ENCODE results near the gene CDH18. TPM values are rescaled to one million over a fixed set of nuclear protein-coding genes. Genes with fewer than 3 reads are reported as not detected.

CDH18 gene
- polyA plus RNA-seq (ENCODE audit: insufficient read depth in 1 of 5, insufficient read length in 5 of 5, low replicate concordance in 1 of 5) = 1 to 10 TPM in 4 of 5 donors, under 1 TPM in 1; 0.81 to 1.6 (median 1.0) TPM
- long read RNA-seq, donor 1 = 0 reads
- long read RNA-seq, donor 2 = 0 reads
- long read RNA-seq, donor 3 = 0 reads
- long read RNA-seq, donor 4 = 0 reads
- long read RNA-seq, donor 5 = 0 reads
- long read RNA-seq, donor 6 = 0 reads
- long read RNA-seq, donor 7 = 0 reads
- long read RNA-seq, donor 8 = 0 reads

GRCh38 chr5:19987612-19988361, at the start of gene CDH18:
TSS of gene CDH18 (minus strand) at chr5:19988200. CDS start at chr5:19838986, 149,214 bp downstream.
- peak; percentile 27 to 32 for DNase-seq

GRCh38 chr5:20034717-20035116, 46.7 kb upstream of the CDH18 start:
- no peak for DNase-seq

- no peak for DNase-seq
Observed at GRCh38 chr5:20033881-20034280, 45.9 kb upstream of the CDH18 start.

GRCh38 chr5:20032896-20033295, 44.9 kb upstream of the CDH18 start:
- DNase-seq = no peak

- no peak for DNase-seq
Observed at GRCh38 chr5:20030125-20030524, 42.1 kb upstream of the CDH18 start.

- no peak for DNase-seq
Observed at GRCh38 chr5:20029266-20029665, 41.3 kb upstream of the CDH18 start.

GRCh38 chr5:20028506-20028905, 40.5 kb upstream of the CDH18 start:
- no peak for DNase-seq

- no peak for DNase-seq
Observed at GRCh38 chr5:20023686-20024180, 35.7 kb upstream of the CDH18 start.

- no peak for DNase-seq
Observed at GRCh38 chr5:20020247-20020646, 32.2 kb upstream of the CDH18 start.

- no peak for DNase-seq
Observed at GRCh38 chr5:20017021-20017420, 29.0 kb upstream of the CDH18 start.

GRCh38 chr5:20000416-20000815, 12.4 kb upstream of the CDH18 start:
- DNase-seq = no peak

GRCh38 chr5:19988457-19988856, 457 bp upstream of the CDH18 start:
- no peak for DNase-seq

GRCh38 chr5:19986806-19987205, 1.2 kb downstream of the CDH18 start:
- DNase-seq = no peak

- no peak for DNase-seq
Observed at GRCh38 chr5:19986031-19986619, 1.9 kb downstream of the CDH18 start.

- DNase-seq = no peak
Observed at GRCh38 chr5:19978476-19978875, 9.5 kb downstream of the CDH18 start.

GRCh38 chr5:19977099-19977498, 10.9 kb downstream of the CDH18 start:
- DNase-seq = no peak

- no peak for DNase-seq
Observed at GRCh38 chr5:19975795-19976194, 12.2 kb downstream of the CDH18 start.

GRCh38 chr5:19960451-19960850, 27.5 kb downstream of the CDH18 start:
- no peak for DNase-seq

- no peak for DNase-seq
Observed at GRCh38 chr5:19959830-19960384, 28.1 kb downstream of the CDH18 start.

- no peak for DNase-seq
Observed at GRCh38 chr5:19950897-19951296, 37.1 kb downstream of the CDH18 start.

GRCh38 chr5:19940192-19940591, 47.8 kb downstream of the CDH18 start:
- no peak for DNase-seq

- DNase-seq = no peak
Observed at GRCh38 chr5:19930451-19930850, 57.5 kb downstream of the CDH18 start.

All from right lung (tissue), 10 donors.